Immature natural killer cell (primary cell): ENCODE measurements around the gene MS4A18. TPM values are rescaled to one million over a fixed set of nuclear protein-coding genes. Genes with fewer than 3 reads are reported as not detected.

Experiments used
- DNase-seq, 3 donors: peaks; one replicate each; pipeline ENCODE4 v3.0.0; 2022; ENCODE audit warnings: mixed read lengths in 1 of 3
- H3K27ac Mint-ChIP-seq, 6 donors: one replicate each; pipeline ENCODE4 v1.8.0; 2020; ENCODE audit warnings: mixed read lengths in 6 of 6, mild to moderate bottlenecking in 5 of 6, inconsistent platforms in 4 of 6, moderate library complexity in 3 of 6
- H3K27me3 Mint-ChIP-seq, 3 donors: one replicate each; pipeline ENCODE4 v1.8.0; 2020 to 2021; ENCODE audit warnings: low read depth in 3 of 3, mild to moderate bottlenecking in 3 of 3, mixed read lengths in 3 of 3, moderate library complexity in 3 of 3, inconsistent platforms in 1 of 3
- H3K36me3 Mint-ChIP-seq, 3 donors: one replicate each; pipeline ENCODE4 v1.8.0; 2020; ENCODE audit warnings: mixed read lengths in 3 of 3, inconsistent platforms in 2 of 3, mild to moderate bottlenecking in 2 of 3
- H3K4me1 Mint-ChIP-seq, 2 donors: one replicate each; pipeline ENCODE4 v1.8.0; 2020; ENCODE audit warnings: inconsistent platforms in 2 of 2, mild to moderate bottlenecking in 2 of 2, mixed read lengths in 2 of 2, moderate library complexity in 1 of 2
- H3K4me3 Mint-ChIP-seq, 5 donors: one replicate each; pipeline ENCODE4 v1.8.0; 2020; ENCODE audit warnings: mild to moderate bottlenecking in 5 of 5, mixed read lengths in 5 of 5, inconsistent platforms in 3 of 5, moderate library complexity in 3 of 5
- H3K9me3 Mint-ChIP-seq, 6 donors: one replicate each; pipeline ENCODE4 v1.8.0; 2020; ENCODE audit warnings: mild to moderate bottlenecking in 6 of 6, mixed read lengths in 6 of 6, inconsistent platforms in 4 of 6, moderate library complexity in 3 of 6
- polyA plus RNA-seq, 3 donors: library from polyadenylated mRNA; unstranded; fragments of 300-500 nt; fragmentation: Illumina TruSeq; gene quantifications; one replicate each; pipeline ENCODE4 v1.2.3, GENCODE V29; 2021

The MS4A18 gene
- polyA plus RNA-seq, 3 donors from 2014 or later = not detected

DNA sequence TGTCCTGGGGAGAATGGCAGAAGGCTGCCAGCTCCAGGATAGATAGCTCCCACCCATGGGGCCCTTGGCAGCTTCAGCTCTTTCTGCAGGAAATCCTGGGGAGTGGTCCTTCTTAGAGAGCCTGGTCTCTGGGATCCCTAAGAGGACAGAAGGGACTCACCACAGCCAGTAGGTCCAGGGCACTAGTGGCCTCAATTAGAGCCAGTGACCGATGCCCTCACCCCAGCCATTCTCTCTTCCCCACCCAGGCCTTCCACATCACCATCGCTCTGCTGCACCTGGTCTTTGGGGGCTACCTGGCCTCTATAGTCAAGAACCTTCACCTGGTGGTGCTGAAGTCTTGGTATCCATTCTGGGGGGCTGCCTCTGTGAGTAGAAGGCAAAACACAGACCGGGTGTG is 66.2 kb downstream of the MS4A18 start:
- DNase-seq = no peak
- Mint-ChIP-seq H3K9me3 (no peaks in the 10 kb centered on the region), H3K27ac (no peak overlapping the region), H3K4me3 (no peak overlapping the region), H3K27me3 (peaks cover 2 to 4% (median 3%) of the 10 kb centered on the region in 3 donors), H3K36me3 (no peaks in the 10 kb centered on the region), H3K4me1 (no peaks in the 10 kb centered on the region)

DNA sequence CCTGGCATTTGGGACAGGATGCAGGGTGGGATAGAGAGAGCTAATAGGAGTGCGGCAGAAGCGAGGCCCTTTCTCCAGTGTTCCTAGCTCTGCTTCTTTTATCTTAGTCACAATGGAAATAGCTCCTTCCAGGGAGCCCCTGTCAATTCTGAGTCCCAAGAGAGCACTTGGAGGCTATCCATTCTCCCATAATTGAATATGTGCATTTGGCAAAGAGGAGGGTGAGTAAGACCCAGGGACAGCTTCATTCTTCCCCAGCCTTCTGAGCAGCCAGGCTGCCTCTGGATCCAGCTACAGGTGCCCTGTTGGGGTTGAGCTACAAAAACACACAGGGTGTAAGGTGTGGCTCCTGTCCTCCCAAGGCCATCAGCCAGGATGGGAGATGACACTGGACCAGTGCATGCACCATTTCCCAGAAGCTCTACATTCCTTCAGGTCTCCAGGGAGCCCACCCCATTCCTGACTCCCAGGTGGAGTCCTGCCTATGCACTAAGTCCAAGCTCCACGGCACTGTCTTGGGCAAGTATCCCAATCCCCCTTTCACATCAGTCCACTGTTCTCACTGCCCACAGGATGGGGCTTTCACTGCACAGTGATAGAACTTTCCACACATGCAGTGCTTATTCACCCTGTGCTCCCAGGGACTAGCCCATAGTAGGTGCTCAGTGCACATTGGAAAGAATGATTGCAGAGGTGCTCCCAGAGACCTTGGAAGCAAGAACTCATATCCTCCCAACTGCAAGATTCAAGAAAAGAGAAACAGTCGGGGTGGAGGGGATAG is 66.8 kb downstream of the MS4A18 start:
- Mint-ChIP-seq H3K27me3 (peaks cover 2 to 4% (median 3%) of the 10 kb centered on the region in 3 donors), H3K9me3 (no peaks in the 10 kb centered on the region), H3K4me3 (no peak overlapping the region), H3K27ac (no peak overlapping the region), H3K36me3 (no peaks in the 10 kb centered on the region), H3K4me1 (no peaks in the 10 kb centered on the region)
- no peak for DNase-seq

DNA sequence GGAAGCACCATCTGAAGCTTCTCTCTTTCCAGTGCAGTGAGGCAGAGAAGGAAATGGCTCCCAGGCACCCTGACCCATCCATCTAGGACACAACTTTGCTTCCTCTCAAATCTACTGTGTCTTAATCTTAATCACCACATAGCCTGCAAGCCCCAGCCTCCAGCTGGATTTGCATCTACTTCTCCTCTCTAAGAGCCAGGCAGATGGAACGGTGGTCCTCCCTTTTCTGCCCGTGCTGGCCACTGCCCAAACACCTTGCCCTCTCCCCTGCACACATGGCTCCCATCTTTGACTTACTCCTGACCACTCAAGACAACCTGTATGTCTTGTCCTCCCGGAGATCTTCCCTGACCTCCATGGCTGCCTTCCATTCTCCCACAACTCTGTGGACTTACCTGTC is 68.0 kb downstream of the MS4A18 start:
- no peaks in the 10 kb centered on the region for H3K4me1 Mint-ChIP-seq
- no peak overlapping the region for H3K27ac Mint-ChIP-seq
- H3K27me3 Mint-ChIP-seq = peaks cover 2 to 6% (median 4%) of the 10 kb centered on the region in 3 donors
- no peak for DNase-seq
- no peak overlapping the region for H3K4me3 Mint-ChIP-seq
- no peaks in the 10 kb centered on the region for H3K9me3 Mint-ChIP-seq
- H3K36me3 Mint-ChIP-seq = no peaks in the 10 kb centered on the region

Other genes with a start within 250 kb of the MS4A18 start
- not detected for gene MS4A12, start 231.9 kb upstream of the MS4A18 start, polyA plus RNA-seq
- gene MS4A13, start 209.3 kb upstream of the MS4A18 start, polyA plus RNA-seq = not detected
- gene MS4A8, start 25.1 kb upstream of the MS4A18 start, polyA plus RNA-seq = not detected
- gene MS4A15, start 32.1 kb downstream of the MS4A18 start, polyA plus RNA-seq = not detected
- gene MS4A10, start 60.6 kb downstream of the MS4A18 start, polyA plus RNA-seq = not detected
- 10 to 100 TPM in 1 of 3 donors, 1 to 10 TPM in 2; 5.6 to 16.5 (median 7.4) TPM for gene CCDC86, start 117.4 kb downstream of the MS4A18 start, polyA plus RNA-seq
- gene PTGDR2, start 131.2 kb downstream of the MS4A18 start, polyA plus RNA-seq = under 1 TPM in 2 of 3 donors, not detected in 1; 0.46 to 0.49 TPM
- gene ZP1, start 142.8 kb downstream of the MS4A18 start, polyA plus RNA-seq = not detected
- gene PRPF19, start 181.9 kb downstream of the MS4A18 start, polyA plus RNA-seq = 10 to 100 TPM in 2 of 3 donors, 1 to 10 TPM in 1; 8.9 to 15.2 (median 13.6) TPM
- gene TMEM109, start 189.4 kb downstream of the MS4A18 start, polyA plus RNA-seq = 100 to 1,000 TPM; 292 to 631 (median 400) TPM
- not detected for gene TMEM132A, start 199.7 kb downstream of the MS4A18 start, polyA plus RNA-seq
- under 1 TPM in 2 of 3 donors, not detected in 1; 0.41 to 0.43 TPM for gene SLC15A3, start 227.5 kb downstream of the MS4A18 start, polyA plus RNA-seq
- 10 to 100 TPM; 17.3 to 47.3 (median 19.1) TPM for gene CD6, start 247.0 kb downstream of the MS4A18 start, polyA plus RNA-seq